WTC11 (cell line): Measurements from ENCODE around the gene FYN. TPM values are rescaled to one million over a fixed set of nuclear protein-coding genes. Genes with fewer than 3 reads are reported as not detected.

Experiments
- ATAC-seq: fragments of 200-7000 bp; cut with Tn5 transposase; 2 replicates; pipeline ENCODE4 v1.10.0; 2021; ENCODE audit warnings: mild to moderate bottlenecking, moderate library complexity
- CTCF ChIA-PET: fragments of 300-600 bp; sonication (Branson Sonifier 250); formaldehyde crosslinking; loops from one replicate; lab custom pipeline; 2021; ENCODE audit warnings: antibody characterized with exemption; lab: Charles Lee
- POLR2A ChIA-PET: fragments of 350-600 bp; sonication (Branson Sonifier 250); formaldehyde crosslinking; loops from one replicate; lab custom pipeline; 2021; ENCODE audit warnings: antibody characterized with exemption; lab: Charles Lee
- DNase-seq: peaks from one replicate; pipeline ENCODE4 v3.0.0; 2021; ENCODE audit warnings: low spot score
- H3K27ac Mint-ChIP-seq: 2 replicates; pipeline ENCODE4 v1.8.0; 2021; ENCODE audit warnings: mixed read lengths
- H3K27me3 Mint-ChIP-seq: 2 replicates; pipeline ENCODE4 v1.8.0; 2021; ENCODE audit warnings: low read depth, mild to moderate bottlenecking, moderate library complexity, mixed read lengths
- H3K36me3 Mint-ChIP-seq: 2 replicates; pipeline ENCODE4 v1.8.0; 2021; ENCODE audit warnings: mixed read lengths
- H3K4me1 Mint-ChIP-seq: 2 replicates; pipeline ENCODE4 v1.8.0; 2022; ENCODE audit warnings: mixed read lengths
- H3K4me3 Mint-ChIP-seq: 2 replicates; pipeline ENCODE4 v1.8.0; 2021; ENCODE audit warnings: mild to moderate bottlenecking, moderate library complexity, mixed read lengths
- H3K9me3 Mint-ChIP-seq: 2 replicates; pipeline ENCODE4 v1.8.0; 2021; ENCODE audit warnings: mixed read lengths
- ATF1 ChIP-seq: sonication (generic); formaldehyde crosslinking; IDR thresholded peaks from 2 replicates; pipeline ENCODE4 v1.8.1; 2023; ENCODE audit warnings: mild to moderate bottlenecking, moderate library complexity, missing genetic modification reagents
- CREB1 ChIP-seq: sonication (generic); formaldehyde crosslinking; IDR thresholded peaks from 2 replicates; pipeline ENCODE4 v1.8.0; 2023; ENCODE audit warnings: mild to moderate bottlenecking, missing genetic modification reagents
- E2F1 ChIP-seq: sonication (generic); formaldehyde crosslinking; IDR thresholded peaks from 2 replicates; pipeline ENCODE4 v1.8.0; 2022; ENCODE audit warnings: mild to moderate bottlenecking, missing genetic modification reagents
- ETV6 ChIP-seq: sonication (generic); formaldehyde crosslinking; IDR thresholded peaks from 2 replicates; pipeline ENCODE4 v1.8.1; 2022; ENCODE audit warnings: mild to moderate bottlenecking, missing genetic modification reagents
- GABPB1 ChIP-seq: sonication (generic); formaldehyde crosslinking; IDR thresholded peaks from 2 replicates; pipeline ENCODE4 v1.8.1; 2023; ENCODE audit warnings: mild to moderate bottlenecking, missing genetic modification reagents
- IRF1 ChIP-seq: sonication (generic); formaldehyde crosslinking; IDR thresholded peaks from 2 replicates; pipeline ENCODE4 v1.8.0; 2023; ENCODE audit warnings: missing genetic modification reagents
- JAZF1 ChIP-seq: fragments of 250-450 bp; sonication (Bioruptor Pico); IDR thresholded peaks from 2 replicates; pipeline ENCODE4 v1.9.0; 2021; ENCODE audit warnings: moderate library complexity, mild to moderate bottlenecking, inconsistent platforms
- MYBL2 ChIP-seq: sonication (generic); formaldehyde crosslinking; IDR thresholded peaks from 2 replicates; pipeline ENCODE4 v1.8.1; 2023; ENCODE audit warnings: mild to moderate bottlenecking, moderate library complexity, missing genetic modification reagents
- NFYB ChIP-seq: sonication (generic); formaldehyde crosslinking; conservative IDR thresholded peaks from 2 replicates; pipeline ENCODE4 v1.8.0; 2022; ENCODE audit warnings: low read depth, missing genetic modification reagents
- NR1H2 ChIP-seq: sonication (generic); formaldehyde crosslinking; IDR thresholded peaks from 2 replicates; pipeline ENCODE4 v1.9.0; 2021; ENCODE audit warnings: mild to moderate bottlenecking, moderate library complexity, missing genetic modification reagents
- OVOL2 ChIP-seq: fragments of 250-450 bp; sonication (Bioruptor Pico); IDR thresholded peaks from 2 replicates; pipeline ENCODE4 v1.9.0; 2021; ENCODE audit warnings: mild to moderate bottlenecking, borderline replicate concordance
- PRDM15 ChIP-seq: sonication (generic); formaldehyde crosslinking; IDR thresholded peaks from 2 replicates; pipeline ENCODE4 v1.8.0; 2022; ENCODE audit warnings: missing genetic modification reagents
- SMAD3 ChIP-seq: sonication (generic); formaldehyde crosslinking; IDR thresholded peaks from 2 replicates; pipeline ENCODE4 v1.8.0; 2022; ENCODE audit warnings: missing genetic modification reagents, mild to moderate bottlenecking, borderline replicate concordance
- STAT6 ChIP-seq: sonication (generic); formaldehyde crosslinking; conservative IDR thresholded peaks from 2 replicates; pipeline ENCODE4 v1.8.1; 2023; ENCODE audit warnings: mild to moderate bottlenecking, low read depth, missing genetic modification reagents, moderate library complexity
- ZNF281 ChIP-seq: sonication (generic); formaldehyde crosslinking; IDR thresholded peaks from 2 replicates; pipeline ENCODE4 v1.8.0; 2023; ENCODE audit warnings: mild to moderate bottlenecking, missing genetic modification reagents
- ZNF416 ChIP-seq: fragments of 250-450 bp; sonication (Bioruptor Pico); IDR thresholded peaks from 2 replicates; pipeline ENCODE4 v1.9.0; 2021; ENCODE audit warnings: mild to moderate bottlenecking, inconsistent platforms
- total RNA-seq: library from RNA; stranded (reverse); gene quantifications from 3 replicates; pipeline ENCODE4 v1.2.3, GENCODE V29; 2021
- TF ChIP-seq, protein P1 (sequence below): fragments of 250-450 bp; sonication (Bioruptor Pico); IDR thresholded peaks from 2 replicates; pipeline ENCODE4 v1.9.0; 2021; ENCODE audit warnings: mild to moderate bottlenecking
- TF ChIP-seq, protein P2 (sequence below): sonication (generic); formaldehyde crosslinking; IDR thresholded peaks from 2 replicates; pipeline ENCODE4 v1.8.1; 2023; ENCODE audit warnings: mild to moderate bottlenecking, missing genetic modification reagents, moderate library complexity
- TF ChIP-seq, protein P3 (sequence below): fragments of 250-450 bp; sonication (Bioruptor Pico); IDR thresholded peaks from 2 replicates; pipeline ENCODE4 v1.9.0; 2021; ENCODE audit warnings: mild to moderate bottlenecking
- TF ChIP-seq, protein P4 (sequence below): fragments of 250-450 bp; sonication (Bioruptor Pico); IDR thresholded peaks from 2 replicates; pipeline ENCODE4 v1.9.0; 2021; ENCODE audit warnings: moderate library complexity, mild to moderate bottlenecking, inconsistent platforms, borderline replicate concordance

FYN gene
- total RNA-seq, 1 experiment from 2014 or later = 63.9 TPM

DNA sequence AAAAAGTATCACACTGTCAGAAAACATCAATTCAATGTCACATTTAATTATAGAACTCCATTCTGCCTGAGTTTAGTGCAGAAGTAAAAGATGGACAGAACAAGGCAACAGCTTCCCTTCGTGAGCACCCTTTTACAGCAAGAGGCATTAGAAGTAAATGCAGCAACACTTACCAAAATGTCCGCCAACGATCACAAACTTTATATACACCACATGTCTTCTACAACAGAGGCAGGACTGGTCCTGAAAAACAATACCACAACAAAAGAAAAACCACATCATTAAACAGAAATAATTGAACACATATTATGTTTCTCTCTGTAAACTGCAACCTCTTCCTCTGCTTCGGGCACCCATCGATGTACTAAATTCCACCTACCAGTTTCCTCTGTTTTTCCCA is 92.9 kb downstream of the FYN start:
- no peaks in the 10 kb centered on the region for H3K36me3 Mint-ChIP-seq
- TF ChIP-seq, protein P1, sequence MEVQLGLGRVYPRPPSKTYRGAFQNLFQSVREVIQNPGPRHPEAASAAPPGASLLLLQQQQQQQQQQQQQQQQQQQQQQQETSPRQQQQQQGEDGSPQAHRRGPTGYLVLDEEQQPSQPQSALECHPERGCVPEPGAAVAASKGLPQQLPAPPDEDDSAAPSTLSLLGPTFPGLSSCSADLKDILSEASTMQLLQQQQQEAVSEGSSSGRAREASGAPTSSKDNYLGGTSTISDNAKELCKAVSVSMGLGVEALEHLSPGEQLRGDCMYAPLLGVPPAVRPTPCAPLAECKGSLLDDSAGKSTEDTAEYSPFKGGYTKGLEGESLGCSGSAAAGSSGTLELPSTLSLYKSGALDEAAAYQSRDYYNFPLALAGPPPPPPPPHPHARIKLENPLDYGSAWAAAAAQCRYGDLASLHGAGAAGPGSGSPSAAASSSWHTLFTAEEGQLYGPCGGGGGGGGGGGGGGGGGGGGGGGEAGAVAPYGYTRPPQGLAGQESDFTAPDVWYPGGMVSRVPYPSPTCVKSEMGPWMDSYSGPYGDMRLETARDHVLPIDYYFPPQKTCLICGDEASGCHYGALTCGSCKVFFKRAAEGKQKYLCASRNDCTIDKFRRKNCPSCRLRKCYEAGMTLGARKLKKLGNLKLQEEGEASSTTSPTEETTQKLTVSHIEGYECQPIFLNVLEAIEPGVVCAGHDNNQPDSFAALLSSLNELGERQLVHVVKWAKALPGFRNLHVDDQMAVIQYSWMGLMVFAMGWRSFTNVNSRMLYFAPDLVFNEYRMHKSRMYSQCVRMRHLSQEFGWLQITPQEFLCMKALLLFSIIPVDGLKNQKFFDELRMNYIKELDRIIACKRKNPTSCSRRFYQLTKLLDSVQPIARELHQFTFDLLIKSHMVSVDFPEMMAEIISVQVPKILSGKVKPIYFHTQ (CRISPR knock-in tag) = no peak
- TF ChIP-seq GABPB1 (CRISPR knock-in tag) = no peak
- TF ChIP-seq PRDM15 (CRISPR knock-in tag) = no peak
- no peak for TF ChIP-seq ETV6 (CRISPR knock-in tag)
- TF ChIP-seq, protein P2, sequence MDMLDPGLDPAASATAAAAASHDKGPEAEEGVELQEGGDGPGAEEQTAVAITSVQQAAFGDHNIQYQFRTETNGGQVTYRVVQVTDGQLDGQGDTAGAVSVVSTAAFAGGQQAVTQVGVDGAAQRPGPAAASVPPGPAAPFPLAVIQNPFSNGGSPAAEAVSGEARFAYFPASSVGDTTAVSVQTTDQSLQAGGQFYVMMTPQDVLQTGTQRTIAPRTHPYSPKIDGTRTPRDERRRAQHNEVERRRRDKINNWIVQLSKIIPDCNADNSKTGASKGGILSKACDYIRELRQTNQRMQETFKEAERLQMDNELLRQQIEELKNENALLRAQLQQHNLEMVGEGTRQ (CRISPR knock-in tag) = no peak
- no peak for TF ChIP-seq JAZF1
- no peak for TF ChIP-seq ATF1 (CRISPR knock-in tag)
- TF ChIP-seq IRF1 (CRISPR knock-in tag) = no peak
- no peak for TF ChIP-seq ZNF416
- TF ChIP-seq, protein P3, sequence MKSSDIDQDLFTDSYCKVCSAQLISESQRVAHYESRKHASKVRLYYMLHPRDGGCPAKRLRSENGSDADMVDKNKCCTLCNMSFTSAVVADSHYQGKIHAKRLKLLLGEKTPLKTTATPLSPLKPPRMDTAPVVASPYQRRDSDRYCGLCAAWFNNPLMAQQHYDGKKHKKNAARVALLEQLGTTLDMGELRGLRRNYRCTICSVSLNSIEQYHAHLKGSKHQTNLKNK (CRISPR knock-in tag) = no peak
- TF ChIP-seq NFYB (CRISPR knock-in tag) = no peak
- TF ChIP-seq, protein P4, sequence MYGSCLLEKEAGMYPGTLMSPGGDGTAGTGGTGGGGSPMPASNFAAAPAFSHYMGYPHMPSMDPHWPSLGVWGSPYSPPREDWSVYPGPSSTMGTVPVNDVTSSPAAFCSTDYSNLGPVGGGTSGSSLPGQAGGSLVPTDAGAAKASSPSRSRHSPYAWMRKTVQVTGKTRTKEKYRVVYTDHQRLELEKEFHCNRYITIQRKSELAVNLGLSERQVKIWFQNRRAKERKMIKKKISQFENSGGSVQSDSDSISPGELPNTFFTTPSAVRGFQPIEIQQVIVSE = no peak
- TF ChIP-seq, all 79 proteins: peak for 0
- ATAC-seq = no peak
- Mint-ChIP-seq H3K4me1 (peaks cover 29% of the 10 kb centered on the region), H3K27ac (no peak overlapping the region), H3K27me3 (no peaks in the 10 kb centered on the region), H3K9me3 (no peaks in the 10 kb centered on the region), H3K4me3 (no peak overlapping the region)
- DNase-seq = no peak
- ChIA-PET POLR2A (no interaction called here), CTCF (no interaction called here)

DNA sequence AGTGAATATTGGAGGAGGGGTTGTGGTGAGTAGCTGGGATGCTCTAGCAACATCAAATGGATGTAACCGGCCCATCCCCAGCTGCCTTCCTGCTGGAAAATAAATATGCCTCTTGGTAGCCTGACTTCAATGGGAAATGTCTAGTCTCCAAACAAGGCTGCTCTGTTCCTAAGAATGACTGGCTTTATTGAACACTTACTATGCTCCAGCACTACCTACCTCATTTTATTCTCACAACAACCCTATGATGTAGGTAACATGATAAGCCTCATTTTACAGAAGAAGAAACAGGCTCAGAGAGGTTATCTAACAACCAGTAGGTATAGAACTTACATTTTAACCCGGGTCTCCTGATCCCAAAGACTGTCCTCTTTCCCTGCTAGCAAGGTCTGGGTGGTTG is 93.6 kb downstream of the FYN start:
- ATAC-seq (no peak), DNase-seq (no peak)
- Mint-ChIP-seq H3K27ac (no peak overlapping the region), H3K4me1 (peaks cover 29% of the 10 kb centered on the region), H3K4me3 (no peak overlapping the region), H3K36me3 (no peaks in the 10 kb centered on the region), H3K9me3 (no peaks in the 10 kb centered on the region), H3K27me3 (no peaks in the 10 kb centered on the region)
- CTCF ChIA-PET = interaction anchor here (0.6 to 0.7 kb wide), 2 partner anchors 33 to 277 kb away, joined by 3 read pairs; no protein-coding TSS in a partner anchor
- POLR2A ChIA-PET = no interaction called here
- TF ChIP-seq OVOL2 (CRISPR knock-in tag) = no peak
- no peak for TF ChIP-seq CREB1
- no peak for TF ChIP-seq E2F1 (CRISPR knock-in tag)
- no peak for TF ChIP-seq MYBL2 (CRISPR knock-in tag)
- TF ChIP-seq ZNF281 (CRISPR knock-in tag) = no peak
- TF ChIP-seq STAT6 (CRISPR knock-in tag) = no peak
- TF ChIP-seq SMAD3 (CRISPR knock-in tag) = no peak
- no peak for TF ChIP-seq NR1H2 (CRISPR knock-in tag)
- TF ChIP-seq ATF1 (CRISPR knock-in tag) = no peak
